ENCODE measurements around the gene MAGI2. TPM values are rescaled to one million over a fixed set of nuclear protein-coding genes. Genes with fewer than 3 reads are reported as not detected.

The MAGI2 gene
- total RNA-seq, 1 donor from 2014 or later: 5.4 TPM

DNA sequence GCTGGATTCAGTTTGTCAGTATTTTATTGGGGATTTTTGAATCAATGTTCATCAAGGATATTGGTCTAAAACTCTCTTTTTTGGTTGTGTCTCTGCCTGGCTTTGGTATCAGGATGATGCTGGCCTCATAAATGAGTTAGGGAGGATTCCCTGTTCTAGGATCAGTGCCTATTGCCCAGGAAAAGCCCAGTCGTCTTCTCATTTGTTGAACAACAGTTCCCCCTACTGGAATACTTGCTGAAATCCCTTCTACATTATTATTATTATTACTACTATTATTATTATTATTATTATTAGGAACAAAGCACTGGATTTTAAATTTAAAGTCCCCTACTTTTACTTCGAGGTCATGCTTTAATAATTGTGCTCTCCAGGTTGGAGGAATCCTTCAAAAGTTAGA is 528.9 kb downstream of the MAGI2 start:
- H3K27ac ChIP-seq (ENCODE audit: low read depth, low read length): no peak overlapping the region
- H3K9ac ChIP-seq (ENCODE audit: low read length): no peak overlapping the region
- no peaks in the 10 kb centered on the region for H3K36me3 ChIP-seq (ENCODE audit: insufficient read depth, low read length)
- TF ChIP-seq, protein P1, sequence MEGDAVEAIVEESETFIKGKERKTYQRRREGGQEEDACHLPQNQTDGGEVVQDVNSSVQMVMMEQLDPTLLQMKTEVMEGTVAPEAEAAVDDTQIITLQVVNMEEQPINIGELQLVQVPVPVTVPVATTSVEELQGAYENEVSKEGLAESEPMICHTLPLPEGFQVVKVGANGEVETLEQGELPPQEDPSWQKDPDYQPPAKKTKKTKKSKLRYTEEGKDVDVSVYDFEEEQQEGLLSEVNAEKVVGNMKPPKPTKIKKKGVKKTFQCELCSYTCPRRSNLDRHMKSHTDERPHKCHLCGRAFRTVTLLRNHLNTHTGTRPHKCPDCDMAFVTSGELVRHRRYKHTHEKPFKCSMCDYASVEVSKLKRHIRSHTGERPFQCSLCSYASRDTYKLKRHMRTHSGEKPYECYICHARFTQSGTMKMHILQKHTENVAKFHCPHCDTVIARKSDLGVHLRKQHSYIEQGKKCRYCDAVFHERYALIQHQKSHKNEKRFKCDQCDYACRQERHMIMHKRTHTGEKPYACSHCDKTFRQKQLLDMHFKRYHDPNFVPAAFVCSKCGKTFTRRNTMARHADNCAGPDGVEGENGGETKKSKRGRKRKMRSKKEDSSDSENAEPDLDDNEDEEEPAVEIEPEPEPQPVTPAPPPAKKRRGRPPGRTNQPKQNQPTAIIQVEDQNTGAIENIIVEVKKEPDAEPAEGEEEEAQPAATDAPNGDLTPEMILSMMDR (IDR thresholded peaks at IDR 0.05; ENCODE audit: insufficient read depth, low read depth, low read length): peak; percentile 17
- TF ChIP-seq EZH2 (IDR thresholded peaks at IDR 0.05; ENCODE audit: insufficient read depth, low read length): no peak
- H3K9me3 Mint-ChIP-seq (ENCODE audit: unreplicated experiment): no peaks in the 10 kb centered on the region
- H2AFZ ChIP-seq (ENCODE audit: low read depth, low read length): no peak overlapping the region
- no peak overlapping the region for H3K4me3 Mint-ChIP-seq (ENCODE audit: unreplicated experiment)
- H3K9me3 ChIP-seq (ENCODE audit: insufficient read depth, low read depth, low read length): no peaks in the 10 kb centered on the region
- H3K79me2 ChIP-seq (ENCODE audit: insufficient read depth, low read length): no peaks in the 10 kb centered on the region
- H3K4me1 ChIP-seq (ENCODE audit: insufficient read depth, low read length): no peaks in the 10 kb centered on the region
- H3K4me1 Mint-ChIP-seq (ENCODE audit: low read depth, unreplicated experiment): no peaks in the 10 kb centered on the region
- no peaks in the 10 kb centered on the region for H3K27me3 ChIP-seq (ENCODE audit: insufficient read depth, low read length)
- DNase-seq (ENCODE audit: low read depth) (peak; percentile 1), FAIRE-seq (no peak)
- no peak overlapping the region for H3K4me2 ChIP-seq (ENCODE audit: low read length)
- no peaks in the 10 kb centered on the region for H4K20me1 ChIP-seq (ENCODE audit: insufficient read depth, low read length)
- no peak overlapping the region for H3K27ac Mint-ChIP-seq (ENCODE audit: unreplicated experiment)
- H3K4me3 ChIP-seq (ENCODE audit: insufficient read depth, low read depth, low read length): no peak overlapping the region
- peaks cover 2% of the 10 kb centered on the region for H3K27me3 Mint-ChIP-seq (ENCODE audit: low read depth, unreplicated experiment)
- no peaks in the 10 kb centered on the region for H3K36me3 Mint-ChIP-seq (ENCODE audit: low read depth, unreplicated experiment)

DNA sequence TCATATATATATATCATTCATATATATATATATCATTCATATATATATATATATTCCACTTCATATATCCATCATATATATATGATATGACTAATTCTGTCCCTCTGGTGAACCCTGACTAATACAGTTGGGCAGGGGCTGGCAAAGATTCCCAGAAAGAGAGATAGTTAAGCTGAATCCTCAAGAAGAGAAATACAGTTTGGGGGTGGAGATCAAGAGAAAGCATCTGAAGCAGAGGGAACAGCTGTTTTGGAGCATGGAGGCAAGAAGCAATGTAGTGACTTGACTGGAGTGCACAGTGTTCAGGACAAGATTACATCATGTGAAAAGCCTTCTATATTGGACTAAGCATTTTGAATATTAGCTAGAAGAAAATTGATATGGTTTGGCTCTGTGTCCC is 540.7 kb downstream of the MAGI2 start:
- no peak overlapping the region for H3K27ac ChIP-seq (ENCODE audit: low read depth, low read length)
- no peaks in the 10 kb centered on the region for H3K4me1 ChIP-seq (ENCODE audit: insufficient read depth, low read length)
- no peaks in the 10 kb centered on the region for H4K20me1 ChIP-seq (ENCODE audit: insufficient read depth, low read length)
- no peak overlapping the region for H3K4me3 ChIP-seq (ENCODE audit: insufficient read depth, low read depth, low read length)
- DNase-seq (ENCODE audit: low read depth): no peak
- H3K4me2 ChIP-seq (ENCODE audit: low read length): no peak overlapping the region
- H3K27ac Mint-ChIP-seq (ENCODE audit: unreplicated experiment): no peak overlapping the region
- no peak overlapping the region for H3K9ac ChIP-seq (ENCODE audit: low read length)
- no peaks in the 10 kb centered on the region for H3K36me3 Mint-ChIP-seq (ENCODE audit: low read depth, unreplicated experiment)
- no peaks in the 10 kb centered on the region for H3K9me3 ChIP-seq (ENCODE audit: insufficient read depth, low read depth, low read length)
- no peak overlapping the region for H2AFZ ChIP-seq (ENCODE audit: low read depth, low read length)
- H3K36me3 ChIP-seq (ENCODE audit: insufficient read depth, low read length): no peaks in the 10 kb centered on the region
- no peaks in the 10 kb centered on the region for H3K79me2 ChIP-seq (ENCODE audit: insufficient read depth, low read length)
- no peak overlapping the region for H3K4me3 Mint-ChIP-seq (ENCODE audit: unreplicated experiment)
- H3K27me3 ChIP-seq (ENCODE audit: insufficient read depth, low read length): no peaks in the 10 kb centered on the region
- no peaks in the 10 kb centered on the region for H3K9me3 Mint-ChIP-seq (ENCODE audit: unreplicated experiment)
- no peak for FAIRE-seq
- no peaks in the 10 kb centered on the region for H3K4me1 Mint-ChIP-seq (ENCODE audit: low read depth, unreplicated experiment)
- TF ChIP-seq, protein P1 (IDR thresholded peaks at IDR 0.05; ENCODE audit: insufficient read depth, low read depth, low read length): no peak
- TF ChIP-seq EZH2 (IDR thresholded peaks at IDR 0.05; ENCODE audit: insufficient read depth, low read length): no peak
- H3K27me3 Mint-ChIP-seq (ENCODE audit: low read depth, unreplicated experiment): peaks cover 5% of the 10 kb centered on the region

DNA sequence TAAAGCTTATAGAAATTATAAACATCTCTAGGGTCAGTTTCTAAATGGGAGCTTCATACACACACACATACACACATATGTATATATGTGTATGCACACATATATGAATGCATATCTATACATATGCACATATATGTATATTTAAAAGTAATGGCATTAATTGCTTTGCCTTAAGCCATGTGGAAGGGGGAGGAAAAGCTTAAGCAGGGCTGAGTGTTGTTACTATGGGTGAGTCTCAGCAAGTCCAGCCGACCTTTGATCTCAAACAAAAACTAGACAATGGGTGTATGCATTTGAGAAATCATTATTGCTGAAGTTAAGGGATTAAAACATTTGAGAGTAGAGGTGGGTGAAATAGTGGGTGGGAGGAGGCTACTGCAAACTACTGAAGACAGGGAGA is 546.7 kb downstream of the MAGI2 start:
- Histone ChIP-seq H3K9ac (ENCODE audit: low read length) (no peak overlapping the region), H3K4me1 (ENCODE audit: insufficient read depth, low read length) (no peaks in the 10 kb centered on the region), H3K4me2 (ENCODE audit: low read length) (no peak overlapping the region), H3K9me3 (ENCODE audit: insufficient read depth, low read depth, low read length) (no peaks in the 10 kb centered on the region), H3K79me2 (ENCODE audit: insufficient read depth, low read length) (no peaks in the 10 kb centered on the region), H3K27ac (ENCODE audit: low read depth, low read length) (no peak overlapping the region), H3K27me3 (ENCODE audit: insufficient read depth, low read length) (no peaks in the 10 kb centered on the region), H4K20me1 (ENCODE audit: insufficient read depth, low read length) (no peaks in the 10 kb centered on the region), H3K4me3 (ENCODE audit: insufficient read depth, low read depth, low read length) (no peak overlapping the region), H2AFZ (ENCODE audit: low read depth, low read length) (no peak overlapping the region), H3K36me3 (ENCODE audit: insufficient read depth, low read length) (no peaks in the 10 kb centered on the region)
- DNase-seq (ENCODE audit: low read depth) (no peak), FAIRE-seq (no peak)
- no peaks in the 10 kb centered on the region for H3K9me3 Mint-ChIP-seq (ENCODE audit: unreplicated experiment)
- H3K36me3 Mint-ChIP-seq (ENCODE audit: low read depth, unreplicated experiment): no peaks in the 10 kb centered on the region
- H3K4me1 Mint-ChIP-seq (ENCODE audit: low read depth, unreplicated experiment): peaks cover 7% of the 10 kb centered on the region
- TF ChIP-seq, protein P1 (IDR thresholded peaks at IDR 0.05; ENCODE audit: insufficient read depth, low read depth, low read length): no peak
- no peak for TF ChIP-seq EZH2 (IDR thresholded peaks at IDR 0.05; ENCODE audit: insufficient read depth, low read length)
- no peak overlapping the region for H3K4me3 Mint-ChIP-seq (ENCODE audit: unreplicated experiment)
- no peaks in the 10 kb centered on the region for H3K27me3 Mint-ChIP-seq (ENCODE audit: low read depth, unreplicated experiment)
- H3K27ac Mint-ChIP-seq (ENCODE audit: unreplicated experiment): no peak overlapping the region

All from astrocyte (in vitro differentiated cells and primary cell).